ENCODE data around the gene ZIC5. TPM values are rescaled to one million over a fixed set of nuclear protein-coding genes. Genes with fewer than 3 reads are reported as not detected.

Gene ZIC5
- total RNA-seq, 1 experiment from 2014 or later, result 5.2 TPM

DNA sequence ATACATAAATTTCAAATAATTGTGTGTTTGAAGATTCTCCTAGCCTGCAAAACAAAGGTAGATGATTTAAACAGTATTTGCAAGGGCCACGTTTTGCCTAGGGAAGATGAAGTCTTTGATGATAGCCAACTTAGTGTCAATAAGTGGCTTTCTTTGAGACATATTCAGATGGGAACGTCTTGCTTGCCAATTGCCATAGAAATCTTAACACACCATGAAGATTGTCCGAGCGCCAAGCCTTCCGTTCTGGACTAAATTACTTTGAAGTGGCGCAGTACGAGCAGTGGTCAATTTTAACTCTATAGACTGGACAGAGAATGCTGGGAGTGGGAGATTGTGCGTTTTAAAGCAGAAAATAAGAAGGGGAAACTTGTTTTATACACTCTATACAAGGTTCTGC, 9.9 kb downstream of the ZIC5 start:
- CTCF ChIA-PET, result no interaction called here
- no peak overlapping the region for H3K4me3 ChIP-seq (ENCODE audit: low read depth in 2 of 2, low read length in 2 of 2)
- POLR2A ChIA-PET, result no interaction called here
- H3K27me3 ChIP-seq (ENCODE audit: control insufficient read depth, insufficient read depth, low read length), result no peaks in the 10 kb centered on the region
- no TSS peak for BruUV-seq (replicated peaks)
- intact Hi-C loops (cut with micrococcal nuclease; ENCODE audit: unreplicated experiment), result no loop called here
- ATAC-seq, result no peak
- peak overlapping the region; percentile 51; the same call in 1 of the 2 replicates for H3K27ac ChIP-seq (ENCODE audit: low read length)
- peaks cover 28% of the 10 kb centered on the region for H3K4me1 ChIP-seq (ENCODE audit: control insufficient read depth, insufficient read depth, low read length)
- no peak for DNase-seq (ENCODE audit: low read depth, low spot score)
- H3K9me3 ChIP-seq (ENCODE audit: control insufficient read depth, insufficient read depth, low read depth, low read length), result no peaks in the 10 kb centered on the region
- TF ChIP-seq, protein P1, sequence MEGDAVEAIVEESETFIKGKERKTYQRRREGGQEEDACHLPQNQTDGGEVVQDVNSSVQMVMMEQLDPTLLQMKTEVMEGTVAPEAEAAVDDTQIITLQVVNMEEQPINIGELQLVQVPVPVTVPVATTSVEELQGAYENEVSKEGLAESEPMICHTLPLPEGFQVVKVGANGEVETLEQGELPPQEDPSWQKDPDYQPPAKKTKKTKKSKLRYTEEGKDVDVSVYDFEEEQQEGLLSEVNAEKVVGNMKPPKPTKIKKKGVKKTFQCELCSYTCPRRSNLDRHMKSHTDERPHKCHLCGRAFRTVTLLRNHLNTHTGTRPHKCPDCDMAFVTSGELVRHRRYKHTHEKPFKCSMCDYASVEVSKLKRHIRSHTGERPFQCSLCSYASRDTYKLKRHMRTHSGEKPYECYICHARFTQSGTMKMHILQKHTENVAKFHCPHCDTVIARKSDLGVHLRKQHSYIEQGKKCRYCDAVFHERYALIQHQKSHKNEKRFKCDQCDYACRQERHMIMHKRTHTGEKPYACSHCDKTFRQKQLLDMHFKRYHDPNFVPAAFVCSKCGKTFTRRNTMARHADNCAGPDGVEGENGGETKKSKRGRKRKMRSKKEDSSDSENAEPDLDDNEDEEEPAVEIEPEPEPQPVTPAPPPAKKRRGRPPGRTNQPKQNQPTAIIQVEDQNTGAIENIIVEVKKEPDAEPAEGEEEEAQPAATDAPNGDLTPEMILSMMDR (IDR thresholded peaks at IDR 0.05), result no peak
- TF ChIP-seq POLR2AphosphoS5 (IDR thresholded peaks at IDR 0.05; ENCODE audit: low read depth, low read length) (no peak), SIN3A (IDR thresholded peaks at IDR 0.05; ENCODE audit: borderline replicate concordance, insufficient read depth, low read depth, low read length) (no peak), TCF7L2 (IDR thresholded peaks at IDR 0.05; ENCODE audit: low read depth, low read length) (no peak)
- TF ChIP-seq, protein P2, sequence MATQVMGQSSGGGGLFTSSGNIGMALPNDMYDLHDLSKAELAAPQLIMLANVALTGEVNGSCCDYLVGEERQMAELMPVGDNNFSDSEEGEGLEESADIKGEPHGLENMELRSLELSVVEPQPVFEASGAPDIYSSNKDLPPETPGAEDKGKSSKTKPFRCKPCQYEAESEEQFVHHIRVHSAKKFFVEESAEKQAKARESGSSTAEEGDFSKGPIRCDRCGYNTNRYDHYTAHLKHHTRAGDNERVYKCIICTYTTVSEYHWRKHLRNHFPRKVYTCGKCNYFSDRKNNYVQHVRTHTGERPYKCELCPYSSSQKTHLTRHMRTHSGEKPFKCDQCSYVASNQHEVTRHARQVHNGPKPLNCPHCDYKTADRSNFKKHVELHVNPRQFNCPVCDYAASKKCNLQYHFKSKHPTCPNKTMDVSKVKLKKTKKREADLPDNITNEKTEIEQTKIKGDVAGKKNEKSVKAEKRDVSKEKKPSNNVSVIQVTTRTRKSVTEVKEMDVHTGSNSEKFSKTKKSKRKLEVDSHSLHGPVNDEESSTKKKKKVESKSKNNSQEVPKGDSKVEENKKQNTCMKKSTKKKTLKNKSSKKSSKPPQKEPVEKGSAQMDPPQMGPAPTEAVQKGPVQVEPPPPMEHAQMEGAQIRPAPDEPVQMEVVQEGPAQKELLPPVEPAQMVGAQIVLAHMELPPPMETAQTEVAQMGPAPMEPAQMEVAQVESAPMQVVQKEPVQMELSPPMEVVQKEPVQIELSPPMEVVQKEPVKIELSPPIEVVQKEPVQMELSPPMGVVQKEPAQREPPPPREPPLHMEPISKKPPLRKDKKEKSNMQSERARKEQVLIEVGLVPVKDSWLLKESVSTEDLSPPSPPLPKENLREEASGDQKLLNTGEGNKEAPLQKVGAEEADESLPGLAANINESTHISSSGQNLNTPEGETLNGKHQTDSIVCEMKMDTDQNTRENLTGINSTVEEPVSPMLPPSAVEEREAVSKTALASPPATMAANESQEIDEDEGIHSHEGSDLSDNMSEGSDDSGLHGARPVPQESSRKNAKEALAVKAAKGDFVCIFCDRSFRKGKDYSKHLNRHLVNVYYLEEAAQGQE (IDR thresholded peaks at IDR 0.05; ENCODE audit: insufficient read depth in 1 of 2, low read depth in 2 of 2, low read length in 1 of 2), result no peak
- in situ Hi-C loops (cut with HindIII; ENCODE audit: low pct_unique_long_range_greater_than_20kb, low sequenced_read_pairs), result no loop called here
- no peaks in the 10 kb centered on the region for H3K36me3 ChIP-seq (ENCODE audit: control insufficient read depth, insufficient read depth, low read length)

DNA sequence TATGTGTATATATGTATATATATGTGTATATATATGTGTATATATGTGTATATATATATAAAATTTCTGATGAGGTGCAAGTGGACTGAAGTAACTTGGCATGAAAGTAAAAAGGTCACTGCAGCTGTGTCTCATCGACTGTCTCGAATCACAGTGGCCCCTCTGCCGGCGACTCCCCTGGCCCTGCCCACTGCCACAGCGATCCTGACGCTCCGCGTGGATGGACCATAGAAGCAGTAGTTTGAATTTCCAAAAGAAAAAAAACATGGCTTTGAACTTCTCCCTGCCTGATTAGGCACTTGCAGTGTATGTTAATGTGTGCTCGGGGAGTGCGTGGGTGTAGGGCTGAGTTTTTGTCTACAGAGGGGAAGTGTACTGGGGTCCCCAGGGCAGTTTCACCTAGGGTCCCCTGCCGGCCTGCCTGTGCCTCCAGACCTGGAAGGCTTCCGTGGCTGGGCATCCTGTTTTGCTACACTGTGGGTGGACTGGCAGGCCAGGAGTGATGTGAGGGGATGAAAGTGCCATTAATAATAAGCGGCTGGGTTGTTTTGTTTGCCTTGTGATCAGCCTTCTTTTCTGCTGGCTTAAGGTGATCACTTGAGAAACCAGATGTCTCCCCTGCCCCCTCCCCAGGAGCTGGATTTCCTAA, 10.8 kb downstream of the ZIC5 start:
- Histone ChIP-seq H3K36me3 (ENCODE audit: control insufficient read depth, insufficient read depth, low read length) (no peaks in the 10 kb centered on the region), H3K4me3 (ENCODE audit: low read depth in 2 of 2, low read length in 2 of 2) (no peak overlapping the region), H3K4me1 (ENCODE audit: control insufficient read depth, insufficient read depth, low read length) (peaks cover 20% of the 10 kb centered on the region), H3K27ac (ENCODE audit: low read length) (no peak overlapping the region), H3K27me3 (ENCODE audit: control insufficient read depth, insufficient read depth, low read length) (no peaks in the 10 kb centered on the region), H3K9me3 (ENCODE audit: control insufficient read depth, insufficient read depth, low read depth, low read length) (no peaks in the 10 kb centered on the region)
- BruUV-seq (replicated peaks), result no TSS peak
- DNase-seq (ENCODE audit: low read depth, low spot score) (no peak), ATAC-seq (no peak; the same call in 1 of the 2 replicates)
- ChIA-PET CTCF (no interaction called here), POLR2A (no interaction called here)
- TF ChIP-seq TCF7L2 (IDR thresholded peaks at IDR 0.05; ENCODE audit: low read depth, low read length), result no peak
- TF ChIP-seq, protein P2 (IDR thresholded peaks at IDR 0.05; ENCODE audit: insufficient read depth in 1 of 2, low read depth in 2 of 2, low read length in 1 of 2), result no peak
- TF ChIP-seq, protein P1 (IDR thresholded peaks at IDR 0.05), result no peak
- no peak for TF ChIP-seq POLR2AphosphoS5 (IDR thresholded peaks at IDR 0.05; ENCODE audit: low read depth, low read length)
- no peak for TF ChIP-seq SIN3A (IDR thresholded peaks at IDR 0.05; ENCODE audit: borderline replicate concordance, insufficient read depth, low read depth, low read length)
- intact Hi-C loops (cut with micrococcal nuclease; ENCODE audit: unreplicated experiment), result no loop called here
- in situ Hi-C loops (cut with HindIII; ENCODE audit: low pct_unique_long_range_greater_than_20kb, low sequenced_read_pairs), result no loop called here
